HEK293 (cell line): ENCODE data around the gene CPEB4.

ENCODE experiments used
- CTCF ChIA-PET: fragments of 350-600 bp; formaldehyde crosslinking; extraction: SDS; loops from one replicate; lab custom pipeline; 2021; ENCODE audit warnings: antibody characterized with exemption; lab: Yijun Ruan, JAX
- POLR2A ChIA-PET: fragments of 300-600 bp; formaldehyde crosslinking; extraction: SDS; loops from one replicate; lab custom pipeline; 2020; ENCODE audit warnings: antibody characterized with exemption, inconsistent platforms; lab: Yijun Ruan, JAX
- H3K27ac ChIP-seq: fragments of 200-500 bp; sonication (Bioruptor generic); 2 replicates; pipeline ENCODE4 v1.5.1; 2014; ENCODE audit warnings: low read depth, low read length, control low read depth, inconsistent platforms; ENCODE audit errors: extremely low read depth
- H3K36me3 ChIP-seq, 2 experiments: fragments of 200-500 bp in 1 of 2; sonication (Bioruptor generic) in 1 of 2; 1 replicate in 1 of 2; 2 replicates in 1 of 2; pipeline ENCODE4 v1.5.1; 2014 to 2017; ENCODE audit warnings: inconsistent platforms in 2 of 2, low read length in 2 of 2; ENCODE audit not compliant: control insufficient read depth in 2 of 2, insufficient read depth in 1 of 2
- H3K4me1 ChIP-seq: fragments of 200-500 bp; sonication (Bioruptor generic); 2 replicates; pipeline ENCODE4 v1.5.1; 2014; ENCODE audit warnings: mild to moderate bottlenecking, low read length, inconsistent platforms; ENCODE audit not compliant: control insufficient read depth, insufficient read depth
- H3K4me3 ChIP-seq: 2 replicates; pipeline ENCODE4 v1.5.1; 2011; ENCODE audit warnings: low read depth, mild to moderate bottlenecking, control low read depth, low read length, moderate library complexity
- H3K9me3 ChIP-seq: fragments of 200-500 bp; sonication (Bioruptor generic); 2 replicates; pipeline ENCODE4 v1.5.1; 2014; ENCODE audit warnings: low read depth, low read length, inconsistent platforms; ENCODE audit not compliant: control insufficient read depth, insufficient read depth
- GFI1B ChIP-seq: fragments of 450-650 bp; formaldehyde crosslinking; IDR thresholded peaks from 2 replicates; pipeline ENCODE4 v1.5.1; 2016; ENCODE audit warnings: missing biosample characterization, missing genetic modification characterization
- GLI4 ChIP-seq: fragments of 450-650 bp; formaldehyde crosslinking; IDR thresholded peaks from 2 replicates; pipeline ENCODE4 v1.5.1; 2016; ENCODE audit warnings: missing biosample characterization, missing genetic modification characterization
- MYNN ChIP-seq: fragments of 450-650 bp; formaldehyde crosslinking; IDR thresholded peaks from 2 replicates; pipeline ENCODE4 v1.5.1; 2016; ENCODE audit warnings: missing biosample characterization, missing genetic modification characterization, borderline replicate concordance
- PRDM10 ChIP-seq: fragments of 450-650 bp; formaldehyde crosslinking; IDR thresholded peaks from 2 replicates; pipeline ENCODE4 v1.5.1; 2016; ENCODE audit warnings: missing biosample characterization, missing genetic modification characterization
- PRDM6 ChIP-seq: fragments of 450-650 bp; formaldehyde crosslinking; IDR thresholded peaks from 2 replicates; pipeline ENCODE4 v1.5.1; 2017; ENCODE audit warnings: missing biosample characterization, missing genetic modification characterization
- TSHZ1 ChIP-seq: fragments of 450-650 bp; formaldehyde crosslinking; IDR thresholded peaks from 2 replicates; pipeline ENCODE4 v1.5.1; 2016; ENCODE audit warnings: missing biosample characterization, missing genetic modification characterization, borderline replicate concordance
- WT1 ChIP-seq: fragments of 450-650 bp; formaldehyde crosslinking; IDR thresholded peaks from 2 replicates; pipeline ENCODE4 v1.5.1; 2016; ENCODE audit warnings: missing biosample characterization, missing genetic modification characterization
- YY2 ChIP-seq: fragments of 450-650 bp; formaldehyde crosslinking; IDR thresholded peaks from 2 replicates; pipeline ENCODE4 v1.5.1; 2016; ENCODE audit warnings: missing biosample characterization, missing genetic modification characterization
- ZBTB17 ChIP-seq: fragments of 450-650 bp; formaldehyde crosslinking; IDR thresholded peaks from 2 replicates; pipeline ENCODE4 v1.5.1; 2016; ENCODE audit warnings: missing biosample characterization, missing genetic modification characterization
- ZBTB21 ChIP-seq: fragments of 450-650 bp; formaldehyde crosslinking; IDR thresholded peaks from 2 replicates; pipeline ENCODE4 v1.5.1; 2017; ENCODE audit warnings: missing biosample characterization, missing genetic modification characterization
- ZEB2 ChIP-seq: fragments of 450-650 bp; formaldehyde crosslinking; IDR thresholded peaks from 2 replicates; pipeline ENCODE4 v1.5.1; 2016; ENCODE audit warnings: missing biosample characterization, missing genetic modification characterization
- ZFP3 ChIP-seq: fragments of 450-650 bp; formaldehyde crosslinking; IDR thresholded peaks from 2 replicates; pipeline ENCODE4 v1.5.1; 2016; ENCODE audit warnings: low read depth, missing biosample characterization, missing genetic modification characterization
- ZFP37 ChIP-seq: fragments of 450-650 bp; formaldehyde crosslinking; IDR thresholded peaks from 2 replicates; pipeline ENCODE4 v1.5.1; 2016; ENCODE audit warnings: missing biosample characterization, missing genetic modification characterization
- ZNF174 ChIP-seq: fragments of 450-650 bp; formaldehyde crosslinking; IDR thresholded peaks from 2 replicates; pipeline ENCODE4 v1.5.0; 2017; ENCODE audit warnings: missing biosample characterization, mild to moderate bottlenecking, missing genetic modification characterization
- ZNF18 ChIP-seq: fragments of 450-650 bp; formaldehyde crosslinking; IDR thresholded peaks from 2 replicates; pipeline ENCODE4 v1.5.1; 2016; ENCODE audit warnings: missing biosample characterization, missing genetic modification characterization
- ZNF26 ChIP-seq: fragments of 450-650 bp; formaldehyde crosslinking; IDR thresholded peaks from 2 replicates; pipeline ENCODE4 v1.5.1; 2016; ENCODE audit warnings: missing biosample characterization, missing genetic modification characterization
- ZNF366 ChIP-seq: fragments of 450-650 bp; formaldehyde crosslinking; conservative IDR thresholded peaks from 2 replicates; pipeline ENCODE4 v1.5.1; 2016; ENCODE audit warnings: missing biosample characterization, missing genetic modification characterization
- ZNF560 ChIP-seq: fragments of 450-650 bp; formaldehyde crosslinking; IDR thresholded peaks from 2 replicates; pipeline ENCODE4 v1.5.1; 2017; ENCODE audit warnings: missing biosample characterization, missing genetic modification characterization, borderline replicate concordance
- ZNF664 ChIP-seq: fragments of 450-650 bp; formaldehyde crosslinking; IDR thresholded peaks from 2 replicates; pipeline ENCODE4 v1.5.1; 2016; ENCODE audit warnings: missing biosample characterization, missing genetic modification characterization
- ZNF692 ChIP-seq: fragments of 450-650 bp; formaldehyde crosslinking; IDR thresholded peaks from 2 replicates; pipeline ENCODE4 v1.5.1; 2016; ENCODE audit warnings: missing biosample characterization, missing genetic modification characterization
- ZSCAN23 ChIP-seq: fragments of 450-650 bp; formaldehyde crosslinking; IDR thresholded peaks from 2 replicates; pipeline ENCODE4 v1.5.1; 2016; ENCODE audit warnings: missing biosample characterization, missing genetic modification characterization
- ZSCAN30 ChIP-seq: fragments of 450-650 bp; IDR thresholded peaks from 2 replicates; pipeline ENCODE4 v1.5.1; 2018; ENCODE audit warnings: missing biosample characterization, mild to moderate bottlenecking, missing genetic modification characterization, moderate library complexity

The CPEB4 gene

GRCh38 chr5:173881811-173882575 is 6.2 kb upstream of the CPEB4 start:
- no peak overlapping the region for H3K27ac ChIP-seq
- ChIA-PET CTCF (interaction anchor here (0.6 to 0.8 kb wide), 3 partner anchors 9 to 44 kb away, joined by 3 to 4 read pairs (median 4); no protein-coding TSS in a partner anchor), POLR2A (no interaction called here)
- H3K4me1 ChIP-seq = no peaks in the 10 kb centered on the region
- H3K36me3 ChIP-seq = no peaks in the 10 kb centered on the region
- H3K9me3 ChIP-seq = no peaks in the 10 kb centered on the region
- no peak overlapping the region for H3K4me3 ChIP-seq
- TF ChIP-seq GFI1B (no peak), WT1 (tag by site-specific recombination) (peak; percentile 66), ZFP37 (no peak), PRDM10 (tag by site-specific recombination) (peak; percentile 48), ZNF692 (tag by site-specific recombination) (no peak), ZNF366 (tag by site-specific recombination) (peak; percentile 44), MYNN (tag by site-specific recombination) (no peak), ZNF26 (tag by site-specific recombination) (no peak), ZNF174 (no peak), ZFP3 (tag by site-specific recombination) (no peak), ZNF560 (tag by site-specific recombination) (no peak), ZNF18 (tag by site-specific recombination) (no peak), ZEB2 (tag by site-specific recombination) (peak; percentile 61; the same call in 1 of the 2 replicates), ZNF664 (peak; percentile 75; the same call in 1 of the 2 replicates), ZSCAN30 (no peak), PRDM6 (peak; percentile 52), GLI4 (tag by site-specific recombination) (0 out of 2 replicates have a peak, but pooled peaks have one; percentile 23), ZBTB21 (tag by site-specific recombination) (no peak), TSHZ1 (peak; percentile 19; the same call in 1 of the 2 replicates), YY2 (tag by site-specific recombination) (no peak), ZBTB17 (tag by site-specific recombination) (peak; percentile 54; the same call in 1 of the 2 replicates), ZSCAN23 (no peak)
